Retinal pigment epithelial cell (primary cell): ENCODE measurements around the gene TMEM86B.

ENCODE experiments used
- DNase-seq: peaks from one replicate; pipeline ENCODE4 v3.0.0-alpha.2; 2010; ENCODE audit warnings: low read depth
- H3K4me3 ChIP-seq: 2 replicates; pipeline ENCODE4 v1.5.1; 2011; ENCODE audit warnings: mild to moderate bottlenecking, low read length, control low read depth, moderate library complexity
- CTCF ChIP-seq: conservative IDR thresholded peaks from 2 replicates; pipeline ENCODE4 v1.5.1; 2011; ENCODE audit warnings: low read depth, low read length, control low read depth, inconsistent platforms

TMEM86B gene

GRCh38 chr19:55197528-55197927 is 31.0 kb downstream of the TMEM86B start:
- TF ChIP-seq CTCF: no peak
- no peak overlapping the region for H3K4me3 ChIP-seq
- DNase-seq: no peak

GRCh38 chr19:55196803-55197202 is 31.8 kb downstream of the TMEM86B start:
- DNase-seq: no peak
- no peak for TF ChIP-seq CTCF
- no peak overlapping the region for H3K4me3 ChIP-seq

GRCh38 chr19:55193481-55193880 is 35.1 kb downstream of the TMEM86B start:
- H3K4me3 ChIP-seq: no peak overlapping the region
- DNase-seq: no peak
- TF ChIP-seq CTCF: no peak

DNA sequence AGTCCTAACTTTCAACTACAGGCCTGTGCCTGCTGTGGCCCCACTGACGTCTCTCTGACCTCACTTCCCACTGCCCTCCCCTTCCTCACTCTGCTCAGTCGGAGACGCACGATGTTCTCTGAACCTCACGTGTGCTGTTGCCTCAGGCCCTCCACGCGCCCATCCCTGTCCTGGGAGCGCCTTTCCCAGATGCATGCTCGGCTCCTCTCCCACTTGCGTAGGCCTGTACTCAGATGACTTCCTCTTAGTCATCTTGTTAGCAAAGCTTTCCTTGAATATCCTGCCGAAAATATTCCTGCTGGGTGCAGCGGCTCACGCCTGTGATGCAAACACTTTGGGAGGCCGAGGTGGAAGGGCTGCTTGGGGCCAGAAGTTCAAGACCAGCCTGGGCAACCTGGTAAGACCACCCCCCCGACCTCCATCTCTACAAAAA is 39.1 kb downstream of the TMEM86B start:
- no peak overlapping the region for H3K4me3 ChIP-seq
- TF ChIP-seq CTCF: no peak
- peak; percentile 80 for DNase-seq

DNA sequence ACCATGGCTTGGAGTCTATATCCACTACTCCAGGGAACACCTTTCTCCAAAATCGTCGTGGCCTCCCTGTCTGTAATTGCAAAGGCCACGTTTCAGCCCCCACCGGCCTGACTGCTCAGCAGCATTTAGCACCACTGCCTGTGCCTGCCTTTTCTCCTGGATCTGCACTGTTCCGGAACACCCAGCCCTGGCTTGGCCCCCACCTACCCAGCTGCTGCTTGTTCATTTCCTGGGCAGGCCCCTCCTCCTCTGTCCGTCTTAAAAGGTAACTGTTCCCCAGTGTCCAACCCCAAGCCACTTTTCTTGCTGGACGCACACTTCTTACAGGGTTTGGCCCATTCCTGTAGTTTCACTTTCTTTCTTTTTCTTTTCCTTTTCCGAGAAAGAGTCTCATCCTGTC is 39.9 kb downstream of the TMEM86B start:
- no peak for TF ChIP-seq CTCF
- no peak for DNase-seq
- H3K4me3 ChIP-seq: no peak overlapping the region

DNA sequence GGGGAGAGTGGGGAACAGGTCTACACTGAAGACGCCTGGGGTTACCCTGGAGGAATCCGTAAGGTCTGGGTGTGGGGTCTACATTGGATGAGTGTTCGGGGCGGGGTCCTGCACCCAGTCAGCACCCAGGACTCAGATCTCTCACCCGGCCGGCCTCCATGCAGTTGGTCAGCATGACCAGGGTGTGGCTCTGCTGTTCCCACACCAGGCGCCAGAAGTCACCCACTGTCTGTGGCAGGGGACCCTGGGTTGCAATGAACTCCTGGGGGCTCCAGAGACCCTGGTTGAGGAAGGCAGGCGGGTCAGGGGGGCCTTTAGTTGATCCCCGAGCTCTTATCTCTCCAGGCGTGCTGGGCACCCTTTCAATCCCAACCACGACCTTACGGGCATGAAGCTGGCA is 42.5 kb downstream of the TMEM86B start:
- H3K4me3 ChIP-seq: no peak overlapping the region
- no peak for DNase-seq
- TF ChIP-seq CTCF: no peak

- no peak overlapping the region for H3K4me3 ChIP-seq
These were observed 46.8 kb downstream of the TMEM86B start for GRCh38 chr19:55181740-55182139.

More at GRCh38 chr19:55181740-55182139, 46.8 kb downstream of the TMEM86B start:
- DNase-seq: no peak
- no peak for TF ChIP-seq CTCF
